Calu3 (cell line): ENCODE data around the gene TRERF1. TPM values are rescaled to one million over a fixed set of nuclear protein-coding genes. Genes with fewer than 3 reads are reported as not detected.

Experiments used
- BruUV-seq: library from RNA; stranded (reverse); fragments of 400-500 nt; replicated peaks from 2 replicates; lab custom pipeline; 2021; lab: Mats Ljungman, UMichigan
- CTCF ChIA-PET: fragments of 300-600 bp; sonication (Branson Sonifier 250); formaldehyde crosslinking; loops from one replicate; lab custom pipeline; 2022; ENCODE audit warnings: antibody characterized with exemption; lab: Charles Lee
- DNase-seq: peaks from one replicate; pipeline ENCODE4 v3.0.0; 2022
- H3K27ac Mint-ChIP-seq: one replicate; pipeline ENCODE4 v1.8.0; 2022; ENCODE audit warnings: mixed read lengths; ENCODE audit not compliant: unreplicated experiment
- H3K27me3 Mint-ChIP-seq: one replicate; pipeline ENCODE4 v1.8.0; 2022; ENCODE audit warnings: mixed read lengths; ENCODE audit not compliant: unreplicated experiment
- H3K36me3 Mint-ChIP-seq: one replicate; pipeline ENCODE4 v1.8.0; 2022; ENCODE audit warnings: mild to moderate bottlenecking, moderate library complexity, mixed read lengths; ENCODE audit not compliant: insufficient read depth, unreplicated experiment
- H3K4me1 Mint-ChIP-seq: one replicate; pipeline ENCODE4 v1.8.0; 2022; ENCODE audit warnings: mild to moderate bottlenecking, low read depth, mixed read lengths; ENCODE audit not compliant: unreplicated experiment
- H3K4me3 Mint-ChIP-seq: one replicate; pipeline ENCODE4 v1.8.0; 2022; ENCODE audit warnings: mild to moderate bottlenecking, low read depth, moderate library complexity, mixed read lengths; ENCODE audit not compliant: unreplicated experiment
- H3K9me3 Mint-ChIP-seq: one replicate; pipeline ENCODE4 v1.8.0; 2022; ENCODE audit warnings: low read depth, mixed read lengths; ENCODE audit not compliant: unreplicated experiment
- intact Hi-C: fragments of 100-400 bp; cut with micrococcal nuclease; formaldehyde crosslinking; loops from one replicate; pipeline ENCODE4 v1.10.0; 2022; ENCODE audit not compliant: unreplicated experiment
- total RNA-seq: library from RNA; stranded (reverse); gene quantifications from 2 replicates; pipeline ENCODE4 v1.2.3, GENCODE V29; 2022
- TF ChIP-seq, protein P1 (sequence below): fragments of 200-600 bp; IDR thresholded peaks from one replicate; pipeline ENCODE4 v1.8.0; 2022; ENCODE audit warnings: antibody characterized with exemption; ENCODE audit not compliant: unreplicated experiment

The TRERF1 gene
- total RNA-seq, 1 experiment from 2014 or later, result 1.4 TPM

DNA sequence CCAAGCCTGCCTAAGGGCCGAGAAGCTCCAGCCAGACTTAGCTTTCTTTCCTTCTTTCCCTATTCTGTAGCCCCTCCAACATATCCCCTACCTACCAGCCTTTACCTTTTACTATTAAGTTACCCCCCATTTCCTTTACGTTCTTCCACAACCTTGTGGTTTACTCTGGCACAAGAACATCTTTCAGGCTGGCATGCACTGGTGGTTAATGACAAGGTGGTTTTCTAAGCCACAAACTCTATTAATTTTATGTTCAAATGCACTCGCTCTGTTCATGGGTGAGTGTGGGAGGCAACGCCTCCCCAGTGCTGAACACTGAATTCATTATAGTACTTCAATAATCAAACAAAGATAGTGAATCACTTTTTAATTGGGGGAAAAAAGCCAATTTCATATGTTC lies 64.4 kb downstream of the TRERF1 start:
- intact Hi-C loops, result no loop called here
- Mint-ChIP-seq H3K27me3 (peaks cover 14% of the 10 kb centered on the region), H3K4me1 (no peaks in the 10 kb centered on the region), H3K4me3 (no peak overlapping the region), H3K27ac (no peak overlapping the region), H3K9me3 (no peaks in the 10 kb centered on the region), H3K36me3 (no peaks in the 10 kb centered on the region)
- no TSS peak for BruUV-seq
- TF ChIP-seq, protein P1, sequence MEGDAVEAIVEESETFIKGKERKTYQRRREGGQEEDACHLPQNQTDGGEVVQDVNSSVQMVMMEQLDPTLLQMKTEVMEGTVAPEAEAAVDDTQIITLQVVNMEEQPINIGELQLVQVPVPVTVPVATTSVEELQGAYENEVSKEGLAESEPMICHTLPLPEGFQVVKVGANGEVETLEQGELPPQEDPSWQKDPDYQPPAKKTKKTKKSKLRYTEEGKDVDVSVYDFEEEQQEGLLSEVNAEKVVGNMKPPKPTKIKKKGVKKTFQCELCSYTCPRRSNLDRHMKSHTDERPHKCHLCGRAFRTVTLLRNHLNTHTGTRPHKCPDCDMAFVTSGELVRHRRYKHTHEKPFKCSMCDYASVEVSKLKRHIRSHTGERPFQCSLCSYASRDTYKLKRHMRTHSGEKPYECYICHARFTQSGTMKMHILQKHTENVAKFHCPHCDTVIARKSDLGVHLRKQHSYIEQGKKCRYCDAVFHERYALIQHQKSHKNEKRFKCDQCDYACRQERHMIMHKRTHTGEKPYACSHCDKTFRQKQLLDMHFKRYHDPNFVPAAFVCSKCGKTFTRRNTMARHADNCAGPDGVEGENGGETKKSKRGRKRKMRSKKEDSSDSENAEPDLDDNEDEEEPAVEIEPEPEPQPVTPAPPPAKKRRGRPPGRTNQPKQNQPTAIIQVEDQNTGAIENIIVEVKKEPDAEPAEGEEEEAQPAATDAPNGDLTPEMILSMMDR, result no peak
- CTCF ChIA-PET, result interaction anchor here (0.6 to 1.5 kb wide), 2 partner anchors 17 to 96 kb away, joined by 3 read pairs; no protein-coding TSS in a partner anchor
- no peak for DNase-seq

DNA sequence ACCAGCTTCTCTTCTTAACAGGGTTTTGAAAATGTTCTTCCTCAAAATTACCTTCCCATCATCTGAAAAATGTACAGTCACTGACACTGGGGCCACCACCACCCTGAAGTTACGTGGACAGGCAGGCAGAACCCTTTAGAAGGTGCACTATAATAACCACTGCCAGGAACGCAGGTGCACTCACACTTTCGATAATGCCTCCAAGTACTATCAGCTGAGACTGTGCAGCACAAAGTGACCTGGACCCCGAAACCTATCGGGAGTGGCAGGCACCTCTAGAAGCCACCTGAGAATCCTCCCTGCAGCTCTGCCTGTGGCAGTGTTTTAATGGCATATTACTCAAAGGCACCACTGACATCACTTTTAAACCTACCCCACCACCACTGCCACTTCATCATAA lies 66.4 kb downstream of the TRERF1 start:
- Mint-ChIP-seq H3K27me3 (peaks cover 22% of the 10 kb centered on the region), H3K4me3 (no peak overlapping the region), H3K36me3 (no peaks in the 10 kb centered on the region), H3K27ac (no peak overlapping the region), H3K4me1 (no peaks in the 10 kb centered on the region), H3K9me3 (no peaks in the 10 kb centered on the region)
- TF ChIP-seq, protein P1, result no peak
- intact Hi-C loops, result no loop called here
- no peak for DNase-seq
- no TSS peak for BruUV-seq
- CTCF ChIA-PET, result no interaction called here

DNA sequence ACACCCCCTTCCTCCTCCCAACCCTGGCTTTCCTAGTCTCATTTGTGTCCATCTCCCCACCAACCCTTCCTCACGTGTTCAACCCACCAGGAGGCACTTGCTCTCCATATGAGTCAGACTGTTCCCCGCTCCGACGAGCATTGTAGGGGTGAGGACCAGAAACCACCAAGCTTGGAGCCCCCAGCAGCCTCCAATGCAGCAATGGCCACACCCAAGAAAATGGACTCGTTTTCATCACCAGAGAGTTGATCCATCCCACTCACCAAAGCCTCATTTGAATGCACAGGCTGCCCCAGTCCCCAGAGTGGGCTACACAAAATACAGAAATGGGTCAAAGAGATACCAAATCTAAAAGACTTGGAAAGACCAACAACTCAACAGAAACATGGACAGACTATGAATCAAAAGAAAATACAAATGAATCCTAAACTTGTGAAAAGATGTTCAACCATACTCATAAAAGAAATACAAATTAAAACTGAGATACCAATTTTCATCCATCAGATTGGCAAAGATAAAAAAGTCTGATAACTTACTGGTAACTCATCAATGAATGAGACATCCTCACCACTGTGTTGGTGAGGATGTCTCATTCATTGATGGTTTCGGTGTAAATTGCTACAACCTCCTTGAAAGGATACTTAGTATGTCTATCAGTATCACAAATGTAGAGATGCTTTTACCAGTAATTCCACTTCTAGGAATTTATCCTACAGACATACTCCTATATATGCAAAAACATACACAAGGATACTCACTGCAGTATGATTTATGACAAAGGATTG lies 68.1 kb downstream of the TRERF1 start:
- no peaks in the 10 kb centered on the region for H3K9me3 Mint-ChIP-seq
- no peak overlapping the region for H3K27ac Mint-ChIP-seq
- no peaks in the 10 kb centered on the region for H3K4me1 Mint-ChIP-seq
- no peak for DNase-seq
- CTCF ChIA-PET, result no interaction called here
- no peak overlapping the region for H3K4me3 Mint-ChIP-seq
- peaks cover 29% of the 10 kb centered on the region for H3K27me3 Mint-ChIP-seq
- intact Hi-C loops, result no loop called here
- TF ChIP-seq, protein P1, result no peak
- no peaks in the 10 kb centered on the region for H3K36me3 Mint-ChIP-seq
- no TSS peak for BruUV-seq

DNA sequence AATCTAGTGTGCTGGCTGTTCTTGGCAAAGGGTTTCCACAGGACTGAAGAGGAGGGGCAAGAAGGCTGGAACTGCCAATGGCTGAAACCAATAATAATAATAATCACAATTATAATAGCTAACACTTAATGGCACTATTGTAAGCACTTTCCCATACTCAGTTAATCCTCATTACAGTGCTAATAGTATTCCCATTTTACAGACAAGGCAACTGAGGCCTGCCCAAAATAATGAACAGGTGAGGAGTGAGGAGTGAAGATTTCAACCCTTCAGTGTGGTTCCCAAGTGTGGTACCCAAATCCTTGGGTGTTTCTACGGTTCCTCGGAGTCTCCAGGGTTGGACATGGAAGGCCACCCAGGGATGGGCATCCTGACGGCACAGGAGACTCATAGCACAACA lies 69.9 kb downstream of the TRERF1 start:
- no peaks in the 10 kb centered on the region for H3K36me3 Mint-ChIP-seq
- H3K4me3 Mint-ChIP-seq, result no peak overlapping the region
- intact Hi-C loops, result no loop called here
- CTCF ChIA-PET, result no interaction called here
- no peaks in the 10 kb centered on the region for H3K4me1 Mint-ChIP-seq
- TF ChIP-seq, protein P1, result no peak
- no peaks in the 10 kb centered on the region for H3K9me3 Mint-ChIP-seq
- H3K27ac Mint-ChIP-seq, result no peak overlapping the region
- DNase-seq, result no peak
- H3K27me3 Mint-ChIP-seq, result peaks cover 29% of the 10 kb centered on the region
- BruUV-seq, result no TSS peak
